HPDE6-E6E7 (cell line): ENCODE data around the gene HSDL2.
"Not testable (repeated sequence)": the region's sequence is repeated elsewhere in the genome, so short reads cannot be mapped to it uniquely, and the experiment has no call there.

ENCODE experiments used
- DNase-seq: peaks from one replicate; pipeline ENCODE4 v3.0.0; 2011; ENCODE audit warnings: missing footprints; ENCODE audit errors: extremely low spot score

The HSDL2 gene

GRCh38 chr9:112366591-112366990, 13.3 kb upstream of the HSDL2 start:
- DNase-seq = no peak

GRCh38 chr9:112367465-112367864, 12.4 kb upstream of the HSDL2 start:
- DNase-seq = no peak

GRCh38 chr9:112369817-112370216, 10.1 kb upstream of the HSDL2 start:
- no peak for DNase-seq

DNA sequence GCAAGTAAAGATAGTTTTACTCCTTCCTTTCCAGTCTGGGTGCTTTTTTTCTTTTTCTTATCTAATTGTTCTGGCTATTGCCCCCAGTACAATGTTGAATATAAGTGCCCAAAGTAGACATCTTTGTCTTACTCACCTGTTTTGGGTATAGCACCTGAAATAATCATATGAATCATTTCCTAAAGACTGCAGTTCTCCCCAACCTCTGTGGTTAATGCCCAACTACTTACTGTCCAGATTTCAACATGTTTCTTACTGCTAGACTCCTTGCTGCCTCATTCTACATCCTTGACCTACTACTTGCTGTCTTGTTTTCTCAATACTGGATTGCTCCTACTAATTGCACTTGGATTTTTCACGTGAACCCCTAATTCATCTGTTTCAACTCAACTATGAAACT, 8.8 kb upstream of the HSDL2 start:
- no peak for DNase-seq

- DNase-seq = not testable (repeated sequence)
Observed at GRCh38 chr9:112373666-112374065, 6.2 kb upstream of the HSDL2 start.

- DNase-seq = not testable (repeated sequence)
Observed at GRCh38 chr9:112374232-112374631, 5.7 kb upstream of the HSDL2 start.

DNA sequence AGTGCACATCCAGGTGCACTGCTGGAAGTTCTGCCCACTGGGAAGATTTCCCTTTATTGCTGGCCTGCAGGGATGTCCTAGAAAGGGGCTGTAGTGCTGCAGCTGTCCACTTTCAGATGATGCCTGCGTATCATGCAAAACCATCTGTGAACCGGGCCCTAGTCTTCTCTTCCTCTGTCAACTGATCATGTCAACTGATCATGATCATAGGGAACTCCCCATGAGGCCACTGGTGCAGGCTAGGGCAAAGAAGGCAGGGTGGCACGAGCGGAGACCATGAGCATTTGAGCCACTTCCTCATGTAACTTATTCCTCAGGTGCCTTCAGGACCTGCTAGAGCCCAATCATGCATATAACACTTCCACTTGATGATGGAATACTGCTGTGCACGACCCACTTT, 4.5 kb upstream of the HSDL2 start:
- no peak for DNase-seq

DNA sequence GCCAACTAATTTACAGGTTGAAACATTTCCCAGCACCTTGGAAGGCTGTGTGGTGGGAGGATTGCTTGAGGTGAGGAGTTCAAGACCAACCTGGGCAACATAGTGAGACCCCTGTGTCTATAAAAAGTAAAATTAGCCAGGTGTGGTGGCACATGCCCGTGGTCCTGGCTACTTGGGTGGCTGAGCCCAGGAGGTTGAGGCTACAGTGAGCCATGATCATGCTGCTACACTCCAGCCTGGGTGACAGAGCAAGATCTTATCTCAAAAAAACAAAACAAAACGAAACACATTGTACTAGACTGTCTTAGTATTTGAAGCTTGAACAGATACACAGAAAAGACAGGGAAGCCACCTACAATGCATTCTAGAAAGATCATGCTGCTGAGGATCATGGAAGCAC, 2.8 kb upstream of the HSDL2 start:
- DNase-seq = no peak

DNA sequence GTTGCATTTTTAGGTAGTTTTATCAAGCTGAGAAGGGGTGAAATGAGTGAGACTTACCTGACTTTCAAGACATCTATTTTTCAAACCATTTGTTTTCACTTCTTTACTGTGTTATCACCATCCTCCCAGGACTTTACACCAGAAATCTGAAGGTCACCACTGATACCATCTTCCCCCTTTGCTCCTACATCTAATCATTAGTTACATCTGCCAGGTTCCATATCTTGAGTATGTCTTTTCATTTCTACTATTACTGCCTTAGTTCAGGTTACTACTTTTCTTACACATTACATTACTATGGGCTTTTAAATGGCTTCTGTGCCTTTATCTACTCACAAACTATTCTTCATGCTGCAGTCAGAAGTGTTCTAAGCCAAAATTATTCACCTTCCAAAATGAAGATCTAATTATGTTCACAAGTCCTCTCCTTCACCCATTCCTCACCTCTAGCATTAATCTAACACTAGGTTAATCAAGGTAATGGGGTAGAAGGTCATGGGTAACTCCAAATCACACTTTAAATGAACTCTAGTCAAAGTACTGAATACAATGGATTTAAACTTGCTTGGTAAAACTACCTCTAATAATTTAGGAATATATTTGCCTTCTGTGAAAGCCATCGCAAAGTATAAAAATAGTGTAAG, 2.1 kb upstream of the HSDL2 start:
- no peak for DNase-seq

DNA sequence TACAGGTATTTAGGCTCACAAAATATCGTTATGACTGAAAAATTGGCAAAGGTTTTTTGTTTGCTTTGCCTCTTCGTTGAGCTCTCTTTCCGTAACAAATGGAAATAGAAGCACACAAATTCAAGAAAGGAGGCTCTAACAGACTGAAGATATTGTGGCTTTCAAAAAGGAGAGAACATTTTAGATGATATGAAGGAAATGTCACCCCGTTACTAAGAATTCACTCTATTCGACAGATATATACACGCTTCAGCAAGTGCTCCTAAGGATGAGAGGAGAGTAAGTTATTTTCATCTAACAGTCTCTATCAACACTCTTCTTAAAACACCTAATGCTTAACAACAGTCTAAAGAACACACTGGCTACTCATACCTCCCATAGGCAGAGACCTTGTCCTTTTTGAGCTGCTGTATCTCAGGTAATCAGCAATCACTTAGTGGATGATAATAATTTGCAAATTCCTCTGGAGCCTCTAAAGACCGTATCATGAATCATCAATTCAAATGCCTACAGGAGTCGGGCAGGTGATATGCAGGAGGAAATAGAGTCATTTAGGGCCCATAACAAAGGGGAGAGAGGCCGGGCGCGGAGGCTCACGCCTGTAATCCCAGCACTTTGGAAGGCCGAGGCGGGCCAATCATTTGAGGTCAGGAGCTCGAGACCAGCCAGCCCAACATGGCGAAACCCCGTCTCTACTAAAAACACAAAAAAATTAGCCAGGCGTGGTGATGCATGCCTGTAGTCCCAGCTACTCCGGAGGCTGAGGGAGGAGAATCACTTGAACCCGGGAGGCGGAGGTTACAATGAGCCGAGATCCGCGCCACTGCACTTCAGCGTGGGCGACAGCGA, 1.4 kb upstream of the HSDL2 start:
- DNase-seq = no peak

DNA sequence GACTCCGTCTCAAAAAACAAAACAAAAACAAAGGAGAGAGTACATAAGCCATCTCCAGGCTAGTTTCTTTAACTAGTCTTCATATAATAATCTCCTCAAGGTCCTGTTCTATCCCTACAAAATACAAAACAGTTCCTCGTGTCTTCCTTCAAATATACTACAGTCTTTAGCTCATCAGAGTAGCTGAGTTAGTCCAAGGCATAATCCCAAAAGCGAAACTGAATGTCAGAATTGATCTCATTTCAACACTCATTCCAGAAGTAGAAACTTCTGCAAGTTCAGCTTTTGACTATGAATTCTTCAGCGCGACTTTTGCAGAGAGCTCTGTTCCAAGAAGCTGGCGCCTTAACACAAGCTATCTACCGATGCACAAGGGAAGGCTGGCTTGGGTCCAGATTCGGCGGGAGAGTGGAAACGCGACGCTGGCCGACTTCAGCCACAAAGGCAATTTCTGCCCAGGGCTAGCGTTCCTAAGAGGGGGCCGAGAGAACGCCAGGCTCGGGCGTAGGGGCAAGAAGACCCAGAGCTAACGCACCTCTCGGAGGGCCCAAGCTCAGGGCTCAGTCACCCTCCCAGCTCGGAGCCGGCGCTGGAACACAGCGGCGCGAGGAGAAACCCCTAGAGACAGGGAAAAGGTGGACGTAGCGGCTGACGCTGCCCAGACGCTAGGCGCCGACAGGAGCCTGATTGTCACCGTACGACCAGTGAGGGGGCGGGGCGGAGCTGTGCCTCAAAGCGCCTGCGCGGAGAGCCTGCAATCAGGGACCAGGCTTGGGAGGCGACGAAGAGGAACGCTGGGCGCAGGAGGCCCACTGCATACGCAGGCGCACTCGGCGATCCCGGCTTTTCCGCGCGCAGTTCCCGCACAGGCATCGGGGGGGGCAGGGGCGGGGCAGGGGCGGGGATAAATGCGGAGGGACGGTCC, 469 bp upstream of the HSDL2 start:
- peak; percentile 94 for DNase-seq

DNA sequence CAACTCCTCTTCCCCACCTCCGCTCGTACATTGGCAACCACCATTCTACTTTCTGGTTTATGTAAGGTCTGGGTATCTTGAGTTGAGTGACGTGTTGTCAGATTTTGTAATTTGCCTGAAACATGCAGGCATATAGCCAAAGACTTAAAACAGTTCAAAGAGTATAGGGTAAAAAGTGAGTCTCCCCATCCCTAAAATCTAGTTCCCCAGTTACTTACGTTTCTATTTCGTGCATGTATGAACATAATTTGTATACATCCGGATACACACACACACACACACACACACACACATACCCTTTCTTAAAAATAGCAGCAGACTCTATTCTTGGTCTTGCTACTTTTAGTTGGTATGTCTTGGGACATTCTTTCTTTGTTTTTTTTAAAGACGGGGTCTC, 915 bp downstream of the HSDL2 start:
- no peak for DNase-seq

GRCh38 chr9:112382066-112382465, 2.2 kb downstream of the HSDL2 start:
- DNase-seq = no peak

GRCh38 chr9:112382501-112383364, 2.8 kb downstream of the HSDL2 start:
- DNase-seq = no peak

- no peak for DNase-seq
Observed at GRCh38 chr9:112384219-112384618, 4.3 kb downstream of the HSDL2 start.

DNA sequence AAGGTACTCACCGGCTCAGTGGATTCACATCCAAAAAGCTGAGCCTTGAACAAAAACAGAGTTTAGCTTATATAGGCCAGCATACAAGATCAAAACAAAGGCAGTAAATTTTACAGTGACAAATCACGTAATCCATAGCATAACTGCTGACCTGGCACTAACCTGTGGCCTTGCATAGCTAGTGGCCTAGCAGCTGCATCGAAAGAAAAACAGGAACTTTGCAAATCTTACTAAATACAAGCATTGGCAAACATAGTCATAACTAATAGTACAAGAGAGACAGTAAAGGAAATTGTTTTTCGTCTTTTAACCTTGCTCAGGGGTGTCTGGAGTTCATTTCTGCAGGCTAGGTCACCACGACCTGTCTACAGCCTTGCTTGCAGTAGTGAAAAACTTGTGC, 4.8 kb downstream of the HSDL2 start:
- DNase-seq = no peak

GRCh38 chr9:112387115-112387514, 7.2 kb downstream of the HSDL2 start:
- no peak for DNase-seq

DNA sequence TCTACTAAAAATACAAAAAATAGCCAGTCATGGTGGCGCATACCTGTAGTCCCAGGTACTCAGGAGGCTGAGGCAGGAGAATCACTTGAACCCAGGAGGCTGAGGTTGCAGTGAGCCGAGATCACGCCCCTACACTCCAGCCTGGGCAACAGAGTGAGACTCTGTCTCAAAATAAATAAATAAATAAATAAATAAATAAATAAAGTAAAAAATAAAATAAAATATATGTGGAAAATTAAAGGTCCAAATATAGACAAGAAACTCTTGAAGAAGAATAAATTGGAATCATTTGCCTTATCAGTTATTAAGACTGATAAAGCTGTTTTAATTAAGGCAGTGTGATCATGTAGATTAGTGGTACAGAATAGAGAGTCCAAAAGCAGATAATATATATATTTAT, 10.0 kb downstream of the HSDL2 start:
- DNase-seq = not testable (repeated sequence)

DNA sequence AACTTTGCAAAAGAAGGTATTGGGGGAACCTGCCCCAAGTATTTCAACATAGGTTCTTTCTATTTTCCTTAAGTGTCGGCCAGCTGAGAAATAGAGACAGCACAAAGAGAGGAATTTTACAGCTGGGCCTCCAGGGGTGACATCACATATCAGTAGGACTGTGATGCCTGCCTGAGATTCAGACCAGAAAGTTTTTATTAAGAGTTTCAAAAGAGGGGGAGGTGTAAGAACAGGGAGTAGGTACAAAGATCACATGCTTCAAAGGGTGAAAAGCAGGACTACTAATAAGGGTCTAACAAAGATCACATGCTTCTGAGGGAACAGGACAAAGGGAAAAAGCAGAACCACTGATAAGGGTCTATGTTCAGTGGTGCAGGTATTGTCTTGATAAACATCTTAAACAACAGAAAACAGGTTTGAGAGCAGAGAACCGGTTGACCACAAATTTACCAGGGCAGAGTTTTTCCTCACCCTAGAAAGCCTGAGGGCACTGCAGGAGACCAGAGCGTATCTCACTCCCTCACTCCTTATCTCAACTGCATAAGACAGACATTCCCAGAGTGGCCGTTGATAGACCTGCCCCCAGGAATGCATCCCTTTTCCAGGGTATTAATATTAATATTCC, 12.1 kb downstream of the HSDL2 start:
- DNase-seq = not testable (repeated sequence)

DNA sequence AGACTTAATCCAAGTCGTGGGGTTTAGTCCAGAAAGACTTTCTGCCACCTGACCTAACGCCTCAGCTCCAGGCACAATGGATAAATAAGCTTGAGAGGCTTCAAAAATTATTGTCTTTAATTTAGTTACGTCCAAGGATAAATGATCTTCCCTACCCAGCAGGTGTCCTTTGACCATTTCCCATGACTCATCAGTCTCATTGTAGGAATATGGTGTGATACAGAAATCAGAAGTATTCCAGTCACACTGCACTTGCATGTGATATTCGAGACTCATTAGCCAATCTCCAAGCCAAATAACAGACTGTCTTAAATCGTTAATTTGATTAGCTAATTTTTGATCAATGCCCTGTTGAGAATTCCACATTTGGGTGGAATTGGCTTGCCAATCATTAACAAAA, 13.2 kb downstream of the HSDL2 start:
- DNase-seq = not testable (repeated sequence)

DNA sequence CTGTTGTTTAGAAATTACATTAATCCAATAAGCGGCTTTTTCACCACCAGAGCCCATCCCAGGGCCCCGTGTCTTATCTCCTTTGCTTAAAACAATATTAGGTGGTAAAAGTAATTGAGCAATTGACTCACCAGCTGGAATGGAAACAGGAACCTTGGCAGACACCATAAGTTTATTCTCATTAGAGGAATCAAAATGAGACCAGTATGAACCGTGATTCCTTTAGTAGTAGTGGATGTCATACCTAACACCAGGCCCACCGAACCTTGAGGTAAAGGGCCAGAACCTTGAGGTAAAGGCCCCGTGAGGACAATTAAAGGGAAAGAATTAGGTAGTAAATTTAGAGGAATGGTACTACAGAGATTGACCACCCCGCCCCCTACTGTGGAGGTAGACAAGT, 16.5 kb downstream of the HSDL2 start:
- DNase-seq = no peak
